ENCODE results near the gene TGFB1I1. TPM values are rescaled to one million over a fixed set of nuclear protein-coding genes. Genes with fewer than 3 reads are reported as not detected.

The TGFB1I1 gene
- total RNA-seq, 1 donor from 2014 or later: 116 TPM

DNA sequence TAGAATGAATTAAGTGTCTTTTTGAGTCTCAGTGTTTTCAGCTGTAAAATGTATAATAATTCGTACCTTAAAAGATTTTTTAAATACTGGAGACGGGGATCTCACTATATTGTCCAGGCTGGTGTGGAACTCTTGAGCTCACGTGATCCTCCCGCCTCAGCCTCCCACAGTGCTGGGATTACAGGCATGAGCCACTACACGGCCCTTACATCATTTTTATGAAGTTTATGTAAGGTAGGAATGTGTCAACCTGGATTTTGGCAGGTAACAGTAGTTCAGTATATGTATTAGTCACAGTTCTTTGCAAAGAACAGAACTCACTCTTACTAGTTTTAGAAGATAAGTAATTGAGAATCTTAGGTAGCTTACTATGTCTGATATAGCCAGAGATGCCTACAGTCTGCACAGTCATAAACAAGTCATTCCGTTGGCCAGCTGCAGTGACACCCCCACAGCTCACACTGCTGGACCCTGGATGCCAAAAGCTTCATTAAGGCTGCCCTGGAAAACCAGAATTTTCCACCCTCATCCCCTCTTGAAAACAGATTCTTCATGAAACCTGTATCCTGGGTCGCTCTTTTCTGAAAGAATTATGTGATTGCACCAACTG is 43.2 kb upstream of the TGFB1I1 start:
- no peak for DNase-seq (ENCODE audit: low read depth)
- Histone ChIP-seq H3K4me3 (ENCODE audit: low read depth, low read length) (no peak overlapping the region), H3K36me3 (ENCODE audit: control insufficient read depth, insufficient read depth, low read length) (no peaks in the 10 kb centered on the region), H3K27me3 (ENCODE audit: control insufficient read depth, insufficient read depth, low read length) (peaks cover 12% of the 10 kb centered on the region)
- TF ChIP-seq, protein P1, sequence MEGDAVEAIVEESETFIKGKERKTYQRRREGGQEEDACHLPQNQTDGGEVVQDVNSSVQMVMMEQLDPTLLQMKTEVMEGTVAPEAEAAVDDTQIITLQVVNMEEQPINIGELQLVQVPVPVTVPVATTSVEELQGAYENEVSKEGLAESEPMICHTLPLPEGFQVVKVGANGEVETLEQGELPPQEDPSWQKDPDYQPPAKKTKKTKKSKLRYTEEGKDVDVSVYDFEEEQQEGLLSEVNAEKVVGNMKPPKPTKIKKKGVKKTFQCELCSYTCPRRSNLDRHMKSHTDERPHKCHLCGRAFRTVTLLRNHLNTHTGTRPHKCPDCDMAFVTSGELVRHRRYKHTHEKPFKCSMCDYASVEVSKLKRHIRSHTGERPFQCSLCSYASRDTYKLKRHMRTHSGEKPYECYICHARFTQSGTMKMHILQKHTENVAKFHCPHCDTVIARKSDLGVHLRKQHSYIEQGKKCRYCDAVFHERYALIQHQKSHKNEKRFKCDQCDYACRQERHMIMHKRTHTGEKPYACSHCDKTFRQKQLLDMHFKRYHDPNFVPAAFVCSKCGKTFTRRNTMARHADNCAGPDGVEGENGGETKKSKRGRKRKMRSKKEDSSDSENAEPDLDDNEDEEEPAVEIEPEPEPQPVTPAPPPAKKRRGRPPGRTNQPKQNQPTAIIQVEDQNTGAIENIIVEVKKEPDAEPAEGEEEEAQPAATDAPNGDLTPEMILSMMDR (IDR thresholded peaks at IDR 0.05; ENCODE audit: insufficient read depth, low read length, poor library complexity, severe bottlenecking): no peak

DNA sequence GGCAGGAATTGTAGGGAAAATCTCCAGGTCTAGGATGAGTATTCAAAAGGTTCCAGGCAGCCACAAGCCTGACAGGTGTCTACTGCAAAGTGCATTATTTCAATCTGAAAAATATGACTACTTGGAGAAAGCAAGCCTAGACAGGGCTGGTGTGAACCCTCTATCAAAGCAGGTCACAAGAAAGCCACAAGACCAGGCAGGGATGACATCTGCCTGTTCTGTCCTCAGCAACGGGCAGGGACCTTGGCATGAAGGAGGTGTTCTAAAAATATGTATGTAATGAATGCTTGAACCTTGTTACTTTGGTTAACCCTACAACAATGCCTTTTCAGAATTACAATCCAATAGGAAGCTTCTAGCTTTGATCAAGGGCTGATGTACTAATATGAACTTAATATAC is 42.6 kb upstream of the TGFB1I1 start:
- Histone ChIP-seq H3K36me3 (ENCODE audit: control insufficient read depth, insufficient read depth, low read length) (no peaks in the 10 kb centered on the region), H3K27me3 (ENCODE audit: control insufficient read depth, insufficient read depth, low read length) (peaks cover 12% of the 10 kb centered on the region), H3K4me3 (ENCODE audit: low read depth, low read length) (no peak overlapping the region)
- DNase-seq (ENCODE audit: low read depth): no peak
- TF ChIP-seq, protein P1 (IDR thresholded peaks at IDR 0.05; ENCODE audit: insufficient read depth, low read length, poor library complexity, severe bottlenecking): no peak

DNA sequence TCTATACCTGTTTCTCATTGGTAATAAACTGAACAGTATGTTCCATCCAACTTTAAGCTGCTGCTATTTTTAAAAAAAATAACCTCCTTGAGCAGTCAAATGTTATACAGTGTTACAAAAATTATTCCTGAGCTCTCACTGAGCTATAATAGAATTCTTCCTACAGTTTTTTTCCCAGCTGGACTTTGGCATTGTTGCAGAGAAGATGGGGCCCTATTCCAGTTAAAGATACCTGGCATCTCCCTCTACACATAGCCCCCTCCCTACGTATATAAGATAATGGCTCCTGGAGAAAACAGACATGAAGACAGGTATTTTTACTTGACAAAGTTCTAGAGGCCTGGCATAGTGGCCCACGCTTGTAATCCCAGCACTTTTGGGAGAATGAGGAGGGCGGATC is 42.2 kb upstream of the TGFB1I1 start:
- no peak overlapping the region for H3K4me3 ChIP-seq (ENCODE audit: low read depth, low read length)
- no peaks in the 10 kb centered on the region for H3K36me3 ChIP-seq (ENCODE audit: control insufficient read depth, insufficient read depth, low read length)
- no peak for DNase-seq (ENCODE audit: low read depth)
- TF ChIP-seq, protein P1 (IDR thresholded peaks at IDR 0.05; ENCODE audit: insufficient read depth, low read length, poor library complexity, severe bottlenecking): no peak
- peaks cover 12% of the 10 kb centered on the region for H3K27me3 ChIP-seq (ENCODE audit: control insufficient read depth, insufficient read depth, low read length)

DNA sequence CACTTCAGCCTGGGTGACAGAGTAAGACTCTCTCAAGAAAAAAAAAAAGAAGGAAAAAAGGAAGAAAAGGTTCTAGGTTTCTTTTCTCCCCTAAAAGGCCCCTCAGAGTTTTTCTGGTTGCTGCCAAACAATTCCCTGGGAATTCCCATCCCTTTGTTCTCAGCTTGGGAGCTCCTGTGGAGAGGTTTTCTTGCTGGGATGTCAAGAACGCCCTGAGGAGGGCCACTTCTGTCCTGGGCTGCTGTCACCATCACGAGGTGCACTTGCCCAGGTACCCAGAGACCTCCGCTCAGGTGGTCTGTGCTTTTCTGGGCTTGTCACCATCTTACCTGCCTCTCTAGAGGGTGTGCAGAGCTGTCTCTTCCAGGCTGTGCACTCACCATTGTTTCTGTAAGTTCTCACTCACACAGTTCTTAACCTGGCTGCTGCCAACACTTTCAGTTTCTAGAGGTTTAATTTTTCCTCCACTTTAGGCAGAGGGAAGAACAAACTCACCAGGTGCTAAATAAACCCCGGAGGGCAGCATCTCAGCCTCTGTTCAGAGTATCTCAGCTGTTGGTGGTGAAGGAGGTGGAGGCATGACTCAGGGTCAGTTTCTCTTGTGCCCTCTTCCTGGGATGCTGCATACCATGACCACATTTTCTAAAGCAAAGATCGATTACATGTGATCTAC is 41.4 kb upstream of the TGFB1I1 start:
- Histone ChIP-seq H3K4me3 (ENCODE audit: low read depth, low read length) (no peak overlapping the region), H3K36me3 (ENCODE audit: control insufficient read depth, insufficient read depth, low read length) (no peaks in the 10 kb centered on the region), H3K27me3 (ENCODE audit: control insufficient read depth, insufficient read depth, low read length) (peaks cover 12% of the 10 kb centered on the region)
- TF ChIP-seq, protein P1 (IDR thresholded peaks at IDR 0.05; ENCODE audit: insufficient read depth, low read length, poor library complexity, severe bottlenecking): no peak
- no peak for DNase-seq (ENCODE audit: low read depth)

DNA sequence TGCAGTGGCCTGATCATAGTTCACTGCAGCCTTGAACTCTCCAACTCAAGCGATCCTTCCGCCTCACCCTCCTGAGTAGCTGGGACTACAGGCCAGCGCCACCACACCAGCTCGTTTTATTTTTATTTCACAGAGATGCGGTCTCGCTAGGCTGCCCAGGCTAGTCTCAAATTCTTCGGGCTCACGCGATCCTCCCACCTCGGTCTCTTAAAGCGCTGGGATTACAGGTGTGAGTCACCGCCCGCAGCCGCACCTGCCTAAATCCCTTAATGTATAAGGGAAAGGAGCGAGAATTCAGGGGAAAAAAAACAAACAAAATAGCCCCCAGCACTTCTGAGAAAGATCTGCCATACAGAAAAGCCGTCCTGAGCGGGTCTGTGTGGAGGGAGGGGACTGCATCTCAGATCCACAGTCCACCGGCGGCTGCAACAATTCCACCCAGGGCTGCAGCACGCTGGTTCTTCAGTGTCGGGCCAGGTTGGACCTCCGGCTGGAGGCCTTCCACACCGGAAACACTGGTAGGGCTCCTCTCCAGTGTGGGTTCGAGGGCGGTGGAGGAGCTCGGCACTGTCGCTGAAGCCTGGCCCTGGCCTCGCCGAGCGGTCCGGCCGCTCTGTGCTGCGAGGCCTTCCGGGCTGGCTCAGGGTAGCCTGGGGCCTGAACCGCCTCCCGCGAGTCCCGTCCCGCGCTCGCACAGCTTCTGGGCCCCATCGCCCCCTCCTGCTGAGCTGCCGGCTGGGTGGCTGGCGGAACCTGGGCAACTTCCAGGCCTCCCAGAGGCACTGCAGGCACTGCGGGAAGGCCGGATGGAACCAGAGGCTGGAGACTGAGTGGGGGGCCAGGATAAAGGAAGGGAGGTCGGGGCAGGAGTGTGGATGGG is 36.4 kb upstream of the TGFB1I1 start:
- H3K36me3 ChIP-seq (ENCODE audit: control insufficient read depth, insufficient read depth, low read length): no peaks in the 10 kb centered on the region
- no peaks in the 10 kb centered on the region for H3K27me3 ChIP-seq (ENCODE audit: control insufficient read depth, insufficient read depth, low read length)
- TF ChIP-seq, protein P1 (IDR thresholded peaks at IDR 0.05; ENCODE audit: insufficient read depth, low read length, poor library complexity, severe bottlenecking): no peak
- no peak overlapping the region for H3K4me3 ChIP-seq (ENCODE audit: low read depth, low read length)
- no peak for DNase-seq (ENCODE audit: low read depth)

All from kidney epithelial cell (primary cell).